Retinal pigment epithelial cell (primary cell): ENCODE results near the gene GABRG3.

ENCODE experiments used
- DNase-seq: peaks from one replicate; pipeline ENCODE4 v3.0.0-alpha.2; 2010; ENCODE audit warnings: low read depth
- H3K4me3 ChIP-seq: 2 replicates; pipeline ENCODE4 v1.5.1; 2011; ENCODE audit warnings: mild to moderate bottlenecking, low read length, control low read depth, moderate library complexity
- CTCF ChIP-seq: conservative IDR thresholded peaks from 2 replicates; pipeline ENCODE4 v1.5.1; 2011; ENCODE audit warnings: low read depth, low read length, control low read depth, inconsistent platforms

The GABRG3 gene

GRCh38 chr15:27575521-27575920 lies 604.5 kb downstream of the GABRG3 start:
- no peak for TF ChIP-seq CTCF
- no peak overlapping the region for H3K4me3 ChIP-seq
- DNase-seq, result no peak

GRCh38 chr15:27576576-27576975 lies 605.6 kb downstream of the GABRG3 start:
- H3K4me3 ChIP-seq, result no peak overlapping the region
- no peak for DNase-seq
- TF ChIP-seq CTCF, result no peak

GRCh38 chr15:27579738-27580137 lies 608.8 kb downstream of the GABRG3 start:
- no peak for TF ChIP-seq CTCF
- no peak for DNase-seq
- no peak overlapping the region for H3K4me3 ChIP-seq

GRCh38 chr15:27582726-27583410 lies 611.9 kb downstream of the GABRG3 start:
- DNase-seq, result no peak
- H3K4me3 ChIP-seq, result no peak overlapping the region
- TF ChIP-seq CTCF, result no peak

GRCh38 chr15:27583651-27584050 lies 612.7 kb downstream of the GABRG3 start:
- DNase-seq, result no peak
- no peak for TF ChIP-seq CTCF

GRCh38 chr15:27585041-27585640 lies 614.2 kb downstream of the GABRG3 start:
- TF ChIP-seq CTCF, result no peak
- no peak for DNase-seq
- H3K4me3 ChIP-seq, result no peak overlapping the region

More at GRCh38 chr15:27583651-27584050, 612.7 kb downstream of the GABRG3 start:
- no peak overlapping the region for H3K4me3 ChIP-seq

- TF ChIP-seq CTCF, result no peak
These were observed 616.8 kb downstream of the GABRG3 start for GRCh38 chr15:27587810-27588209.

More at GRCh38 chr15:27587810-27588209, 616.8 kb downstream of the GABRG3 start:
- no peak overlapping the region for H3K4me3 ChIP-seq
- DNase-seq, result no peak
